Measurements from ENCODE around the gene CRYGB.

The CRYGB gene

GRCh38 chr2:208179028-208179609, 33.2 kb upstream of the CRYGB start:
- no peaks in the 10 kb centered on the region for H3K4me1 ChIP-seq (ENCODE audit: control insufficient read depth in 2 of 2, insufficient read depth in 2 of 2, low read length in 2 of 2)
- H3K9ac ChIP-seq (ENCODE audit: low read depth in 1 of 2, low read length in 2 of 2): no peak overlapping the region
- no peak overlapping the region for H3K4me3 ChIP-seq (ENCODE audit: low read length in 2 of 2)
- H3K27me3 ChIP-seq (ENCODE audit: control insufficient read depth in 2 of 2, insufficient read depth in 2 of 2, low read length in 2 of 2): no peaks in the 10 kb centered on the region
- no peaks in the 10 kb centered on the region for H3K36me3 ChIP-seq (ENCODE audit: control insufficient read depth in 2 of 2, insufficient read depth in 2 of 2, low read length in 2 of 2)
- H3K9me3 ChIP-seq (ENCODE audit: control insufficient read depth in 2 of 2, low read length in 2 of 2): no peaks in the 10 kb centered on the region
- H3K27ac ChIP-seq (ENCODE audit: low read depth in 2 of 2, low read length in 2 of 2): no peak overlapping the region

- Histone ChIP-seq H3K27me3 (ENCODE audit: control insufficient read depth in 2 of 2, insufficient read depth in 2 of 2, low read length in 2 of 2) (no peaks in the 10 kb centered on the region), H3K27ac (ENCODE audit: low read depth in 2 of 2, low read length in 2 of 2) (no peak overlapping the region), H3K9ac (ENCODE audit: low read depth in 1 of 2, low read length in 2 of 2) (no peak overlapping the region), H3K4me3 (ENCODE audit: low read length in 2 of 2) (no peak overlapping the region), H3K9me3 (ENCODE audit: control insufficient read depth in 2 of 2, low read length in 2 of 2) (no peaks in the 10 kb centered on the region), H3K36me3 (ENCODE audit: control insufficient read depth in 2 of 2, insufficient read depth in 2 of 2, low read length in 2 of 2) (no peaks in the 10 kb centered on the region), H3K4me1 (ENCODE audit: control insufficient read depth in 2 of 2, insufficient read depth in 2 of 2, low read length in 2 of 2) (no peaks in the 10 kb centered on the region)
Observed at GRCh38 chr2:208175840-208176153, 29.8 kb upstream of the CRYGB start.

GRCh38 chr2:208175069-208175839, 29.3 kb upstream of the CRYGB start:
- no peaks in the 10 kb centered on the region for H3K36me3 ChIP-seq (ENCODE audit: control insufficient read depth in 2 of 2, insufficient read depth in 2 of 2, low read length in 2 of 2)
- H3K27ac ChIP-seq (ENCODE audit: low read depth in 2 of 2, low read length in 2 of 2): no peak overlapping the region
- no peaks in the 10 kb centered on the region for H3K27me3 ChIP-seq (ENCODE audit: control insufficient read depth in 2 of 2, insufficient read depth in 2 of 2, low read length in 2 of 2)
- H3K9ac ChIP-seq (ENCODE audit: low read depth in 1 of 2, low read length in 2 of 2): no peak overlapping the region
- H3K4me3 ChIP-seq (ENCODE audit: low read length in 2 of 2): no peak overlapping the region
- no peaks in the 10 kb centered on the region for H3K9me3 ChIP-seq (ENCODE audit: control insufficient read depth in 2 of 2, low read length in 2 of 2)
- no peaks in the 10 kb centered on the region for H3K4me1 ChIP-seq (ENCODE audit: control insufficient read depth in 2 of 2, insufficient read depth in 2 of 2, low read length in 2 of 2)

- Histone ChIP-seq H3K4me3 (ENCODE audit: low read length in 2 of 2) (no peak overlapping the region), H3K27me3 (ENCODE audit: control insufficient read depth in 2 of 2, insufficient read depth in 2 of 2, low read length in 2 of 2) (no peaks in the 10 kb centered on the region), H3K4me1 (ENCODE audit: control insufficient read depth in 2 of 2, insufficient read depth in 2 of 2, low read length in 2 of 2) (no peaks in the 10 kb centered on the region), H3K9ac (ENCODE audit: low read depth in 1 of 2, low read length in 2 of 2) (no peak overlapping the region), H3K36me3 (ENCODE audit: control insufficient read depth in 2 of 2, insufficient read depth in 2 of 2, low read length in 2 of 2) (no peaks in the 10 kb centered on the region), H3K27ac (ENCODE audit: low read depth in 2 of 2, low read length in 2 of 2) (no peak overlapping the region), H3K9me3 (ENCODE audit: control insufficient read depth in 2 of 2, low read length in 2 of 2) (no peaks in the 10 kb centered on the region)
Observed at GRCh38 chr2:208174144-208174543, 28.2 kb upstream of the CRYGB start.

- no peak overlapping the region for H3K9ac ChIP-seq (ENCODE audit: low read depth in 1 of 2, low read length in 2 of 2)
- H3K9me3 ChIP-seq (ENCODE audit: control insufficient read depth in 2 of 2, low read length in 2 of 2): no peaks in the 10 kb centered on the region
- no peak overlapping the region for H3K27ac ChIP-seq (ENCODE audit: low read depth in 2 of 2, low read length in 2 of 2)
- no peaks in the 10 kb centered on the region for H3K36me3 ChIP-seq (ENCODE audit: control insufficient read depth in 2 of 2, insufficient read depth in 2 of 2, low read length in 2 of 2)
- H3K27me3 ChIP-seq (ENCODE audit: control insufficient read depth in 2 of 2, insufficient read depth in 2 of 2, low read length in 2 of 2): no peaks in the 10 kb centered on the region
- no peak overlapping the region for H3K4me3 ChIP-seq (ENCODE audit: low read length in 2 of 2)
- no peaks in the 10 kb centered on the region for H3K4me1 ChIP-seq (ENCODE audit: control insufficient read depth in 2 of 2, insufficient read depth in 2 of 2, low read length in 2 of 2)
Observed at GRCh38 chr2:208172125-208172524, 26.2 kb upstream of the CRYGB start.

GRCh38 chr2:208164951-208165755, 19.2 kb upstream of the CRYGB start:
- no peaks in the 10 kb centered on the region for H3K36me3 ChIP-seq (ENCODE audit: control insufficient read depth in 2 of 2, insufficient read depth in 2 of 2, low read length in 2 of 2)
- no peaks in the 10 kb centered on the region for H3K9me3 ChIP-seq (ENCODE audit: control insufficient read depth in 2 of 2, low read length in 2 of 2)
- no peaks in the 10 kb centered on the region for H3K4me1 ChIP-seq (ENCODE audit: control insufficient read depth in 2 of 2, insufficient read depth in 2 of 2, low read length in 2 of 2)
- no peak overlapping the region for H3K9ac ChIP-seq (ENCODE audit: low read depth in 1 of 2, low read length in 2 of 2)
- no peak overlapping the region for H3K27ac ChIP-seq (ENCODE audit: low read depth in 2 of 2, low read length in 2 of 2)
- no peaks in the 10 kb centered on the region for H3K27me3 ChIP-seq (ENCODE audit: control insufficient read depth in 2 of 2, insufficient read depth in 2 of 2, low read length in 2 of 2)
- H3K4me3 ChIP-seq (ENCODE audit: low read length in 2 of 2): no peak overlapping the region

- Histone ChIP-seq H3K27me3 (ENCODE audit: control insufficient read depth in 2 of 2, insufficient read depth in 2 of 2, low read length in 2 of 2) (no peaks in the 10 kb centered on the region), H3K27ac (ENCODE audit: low read depth in 2 of 2, low read length in 2 of 2) (no peak within 1 kb of the TSS)
Observed at GRCh38 chr2:208163489-208163888, 17.5 kb upstream of the CRYGB start, which contains the start of gene CRYGA. Gene CRYGA, minus strand, starts transcription at chr2:208163589. Its CDS starts 33 bp downstream, at chr2:208163556.

GRCh38 chr2:208156439-208156838, 10.5 kb upstream of the CRYGB start:
- no peaks in the 10 kb centered on the region for H3K27me3 ChIP-seq (ENCODE audit: control insufficient read depth in 2 of 2, insufficient read depth in 2 of 2, low read length in 2 of 2)
- H3K27ac ChIP-seq (ENCODE audit: low read depth in 2 of 2, low read length in 2 of 2): no peak overlapping the region
- H3K9me3 ChIP-seq (ENCODE audit: control insufficient read depth in 2 of 2, low read length in 2 of 2): no peaks in the 10 kb centered on the region
- no peaks in the 10 kb centered on the region for H3K4me1 ChIP-seq (ENCODE audit: control insufficient read depth in 2 of 2, insufficient read depth in 2 of 2, low read length in 2 of 2)
- no peak overlapping the region for H3K4me3 ChIP-seq (ENCODE audit: low read length in 2 of 2)
- no peaks in the 10 kb centered on the region for H3K36me3 ChIP-seq (ENCODE audit: control insufficient read depth in 2 of 2, insufficient read depth in 2 of 2, low read length in 2 of 2)
- no peak overlapping the region for H3K9ac ChIP-seq (ENCODE audit: low read depth in 1 of 2, low read length in 2 of 2)

More at GRCh38 chr2:208163489-208163888, 17.5 kb upstream of the CRYGB start, which contains the start of gene CRYGA:
- no peak within 1 kb of the TSS for H3K4me3 ChIP-seq (ENCODE audit: low read length in 2 of 2)
- H3K36me3 ChIP-seq (ENCODE audit: control insufficient read depth in 2 of 2, insufficient read depth in 2 of 2, low read length in 2 of 2): no peaks in the 10 kb centered on the region
- no peaks in the 10 kb centered on the region for H3K4me1 ChIP-seq (ENCODE audit: control insufficient read depth in 2 of 2, insufficient read depth in 2 of 2, low read length in 2 of 2)
- H3K9ac ChIP-seq (ENCODE audit: low read depth in 1 of 2, low read length in 2 of 2): no peak within 1 kb of the TSS
- no peaks in the 10 kb centered on the region for H3K9me3 ChIP-seq (ENCODE audit: control insufficient read depth in 2 of 2, low read length in 2 of 2)

GRCh38 chr2:208153156-208153555, 7.2 kb upstream of the CRYGB start:
- H3K9ac ChIP-seq (ENCODE audit: low read depth in 1 of 2, low read length in 2 of 2): no peak overlapping the region

GRCh38 chr2:208150956-208151355, 5.0 kb upstream of the CRYGB start:
- Histone ChIP-seq H3K36me3 (ENCODE audit: control insufficient read depth in 2 of 2, insufficient read depth in 2 of 2, low read length in 2 of 2) (no peaks in the 10 kb centered on the region), H3K27me3 (ENCODE audit: control insufficient read depth in 2 of 2, insufficient read depth in 2 of 2, low read length in 2 of 2) (no peaks in the 10 kb centered on the region), H3K9ac (ENCODE audit: low read depth in 1 of 2, low read length in 2 of 2) (no peak overlapping the region), H3K4me3 (ENCODE audit: low read length in 2 of 2) (no peak overlapping the region), H3K27ac (ENCODE audit: low read depth in 2 of 2, low read length in 2 of 2) (no peak overlapping the region), H3K9me3 (ENCODE audit: control insufficient read depth in 2 of 2, low read length in 2 of 2) (no peaks in the 10 kb centered on the region), H3K4me1 (ENCODE audit: control insufficient read depth in 2 of 2, insufficient read depth in 2 of 2, low read length in 2 of 2) (no peaks in the 10 kb centered on the region)

More at GRCh38 chr2:208153156-208153555, 7.2 kb upstream of the CRYGB start:
- Histone ChIP-seq H3K4me1 (ENCODE audit: control insufficient read depth in 2 of 2, insufficient read depth in 2 of 2, low read length in 2 of 2) (no peaks in the 10 kb centered on the region), H3K27ac (ENCODE audit: low read depth in 2 of 2, low read length in 2 of 2) (no peak overlapping the region), H3K27me3 (ENCODE audit: control insufficient read depth in 2 of 2, insufficient read depth in 2 of 2, low read length in 2 of 2) (no peaks in the 10 kb centered on the region), H3K36me3 (ENCODE audit: control insufficient read depth in 2 of 2, insufficient read depth in 2 of 2, low read length in 2 of 2) (no peaks in the 10 kb centered on the region), H3K9me3 (ENCODE audit: control insufficient read depth in 2 of 2, low read length in 2 of 2) (no peaks in the 10 kb centered on the region), H3K4me3 (ENCODE audit: low read length in 2 of 2) (no peak overlapping the region)
